Subcutaneous adipose tissue (tissue), 4 donors: ENCODE measurements around the gene KCNJ10. TPM values are rescaled to one million over a fixed set of nuclear protein-coding genes. Genes with fewer than 3 reads are reported as not detected.

Source experiments
- CTCF ChIP-seq: fragments of 450-650 bp; IDR thresholded peaks from one replicate; pipeline ENCODE4 v1.5.1; 2016; ENCODE audit warnings: low read depth, mild to moderate bottlenecking, control low read depth, antibody characterized with exemption, moderate library complexity
- total RNA-seq, 4 donors: library from RNA; depleted of rRNA; stranded (reverse); fragments of >200 nt; gene quantifications; one replicate each; pipeline ENCODE4 v1.1.0, GENCODE V29; 2016

The KCNJ10 gene
- total RNA-seq, 4 donors from 2014 or later: not detected

- TF ChIP-seq CTCF: no peak
These were observed 44.1 kb upstream of the KCNJ10 start for GRCh38 chr1:160114085-160114484.

- no peak for TF ChIP-seq CTCF
These were observed 43.4 kb upstream of the KCNJ10 start for GRCh38 chr1:160113407-160113806.

GRCh38 chr1:160112357-160112756, 42.4 kb upstream of the KCNJ10 start:
- TF ChIP-seq CTCF: no peak

GRCh38 chr1:160109686-160110085, 39.7 kb upstream of the KCNJ10 start:
- TF ChIP-seq CTCF: no peak

GRCh38 chr1:160108888-160109662, 39.1 kb upstream of the KCNJ10 start:
- TF ChIP-seq CTCF: no peak

GRCh38 chr1:160107512-160107911, 37.6 kb upstream of the KCNJ10 start:
- no peak for TF ChIP-seq CTCF

GRCh38 chr1:160105155-160105554, 35.2 kb upstream of the KCNJ10 start:
- no peak for TF ChIP-seq CTCF
